NT2/D1 (cell line): ENCODE measurements around the gene ATP12A.

Experiments
- SUZ12 ChIP-seq: IDR thresholded peaks from 2 replicates; pipeline ENCODE4 v1.6.1; 2011; ENCODE audit not compliant: insufficient read length, insufficient read depth; ENCODE audit errors: extremely low read depth
- YY1 ChIP-seq: IDR thresholded peaks from 2 replicates; pipeline ENCODE4 v1.6.1; 2011; ENCODE audit not compliant: insufficient read length, insufficient read depth
- ZNF274 ChIP-seq: IDR thresholded peaks from 2 replicates; pipeline ENCODE4 v1.6.1; 2011; ENCODE audit warnings: mild to moderate bottlenecking, low read depth, low read length

DNA sequence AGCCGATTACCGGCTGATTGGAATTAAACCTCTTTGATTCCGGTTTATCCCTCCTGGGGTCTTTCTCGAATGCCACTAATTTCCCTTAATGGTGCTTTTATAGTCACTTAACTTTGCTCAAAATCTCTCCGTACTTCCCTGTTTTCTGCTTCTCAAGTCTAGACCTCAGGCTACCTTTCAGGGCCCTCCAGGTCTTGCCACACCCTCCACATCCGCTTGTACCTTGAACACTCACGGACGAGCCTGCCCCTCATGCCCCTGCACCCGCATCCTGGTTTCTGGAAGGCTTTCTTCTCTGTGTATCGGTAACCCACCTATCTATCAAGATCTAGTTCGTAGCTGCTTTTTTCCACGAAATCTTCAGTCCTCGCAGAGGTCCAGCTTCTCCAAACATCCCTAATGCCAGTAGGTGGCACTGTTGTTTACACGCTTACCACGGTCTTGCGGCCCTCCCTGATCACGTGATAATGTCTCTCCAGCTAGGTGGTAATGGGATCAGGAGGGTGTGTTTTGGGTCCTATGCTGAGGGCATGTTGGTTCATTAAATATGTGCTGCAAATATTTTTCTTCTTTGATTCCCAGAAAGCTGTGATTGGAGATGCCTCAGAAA is 13.8 kb downstream of the ATP12A start:
- TF ChIP-seq YY1: no peak
- TF ChIP-seq ZNF274: no peak
- TF ChIP-seq SUZ12: no peak
